HAP-1 (cell line): ENCODE measurements around the gene RALY.

Experiments used
- DNase-seq, 2 experiments: peaks; one replicate each; pipeline ENCODE4 v3.0.0-alpha.2; 2016 to 2020; ENCODE audit warnings: low spot score in 2 of 2
- H3K27me3 ChIP-seq: fragments of 250-450 bp; sonication (Bioruptor Pico); 2 replicates; pipeline ENCODE4 v1.5.1; 2020; ENCODE audit warnings: low read depth, mild to moderate bottlenecking, moderate library complexity
- H3K36me3 ChIP-seq: fragments of 250-450 bp; sonication (Bioruptor Pico); replicated peaks from 2 replicates; pipeline ENCODE4 v1.5.1; 2020; ENCODE audit warnings: mild to moderate bottlenecking
- H3K4me1 ChIP-seq: fragments of 250-450 bp; sonication (Bioruptor Pico); 2 replicates; pipeline ENCODE4 v1.5.1; 2020; ENCODE audit warnings: mild to moderate bottlenecking
- H3K4me3 ChIP-seq: fragments of 250-450 bp; sonication (Bioruptor Pico); 2 replicates; pipeline ENCODE4 v1.5.1; 2020; ENCODE audit warnings: mild to moderate bottlenecking, moderate library complexity
- H3K9me3 ChIP-seq: fragments of 250-450 bp; sonication (Bioruptor Pico); 2 replicates; pipeline ENCODE4 v1.5.1; 2020; ENCODE audit warnings: mild to moderate bottlenecking, moderate library complexity
- in situ Hi-C: fragments of 300-500 bp; cut with MboI; formaldehyde crosslinking; loops from 3 replicates; pipeline ENCODE4 v1.14.3; 2020; ENCODE audit warnings: low sequenced_read_pairs, inconsistent platforms, mixed read lengths

Gene RALY

DNA sequence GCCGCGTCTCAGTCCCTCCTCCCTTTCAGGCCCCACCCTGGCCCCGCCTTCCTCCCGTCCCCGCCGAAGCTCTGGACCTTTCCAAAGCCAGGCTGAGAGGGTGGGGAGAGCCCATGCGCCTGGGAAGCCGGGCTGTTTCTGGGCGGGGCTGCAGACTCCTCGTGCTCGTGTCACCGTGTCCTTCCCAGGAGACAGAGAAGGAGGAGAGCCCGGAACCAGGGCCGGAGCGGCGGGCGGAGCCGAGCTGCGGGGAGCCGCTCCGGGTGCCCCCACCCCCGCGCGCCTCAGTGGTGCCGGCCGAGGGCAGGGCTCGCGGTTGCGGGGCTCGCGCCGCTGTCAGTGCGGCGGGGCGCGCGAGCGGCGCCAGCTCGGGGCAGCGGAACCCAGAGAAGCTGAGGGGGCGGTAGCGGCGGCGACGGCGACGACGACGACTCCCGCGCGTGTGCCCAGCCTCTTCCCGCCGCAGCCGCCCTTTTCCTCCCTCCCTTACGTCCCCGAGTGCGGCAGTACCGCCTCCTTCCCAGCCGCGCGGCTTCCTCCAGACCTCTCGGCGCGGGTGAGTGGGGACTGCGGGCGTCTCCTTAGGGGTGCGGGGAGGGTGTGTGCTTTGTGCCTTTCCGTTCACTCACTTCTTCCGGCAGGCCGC lies at the start of gene RALY:
Gene RALY (plus strand): TSS at position 336 of the 646 bp plus-strand sequence. CDS start 78,164 bp downstream, outside the sequence.
- H3K4me3 ChIP-seq = peak within 1 kb of the TSS; percentile 92
- H3K9me3 ChIP-seq = no peaks in the 10 kb centered on the region
- DNase-seq = peak in 1 of 2 experiments; percentile 92
- H3K36me3 ChIP-seq = no peaks in the 10 kb centered on the region; the same call in 1 of the 2 replicates
- H3K27me3 ChIP-seq = no peaks in the 10 kb centered on the region
- H3K4me1 ChIP-seq = peaks cover 19% of the 10 kb centered on the region
- in situ Hi-C loops = no loop called here

- H3K9me3 ChIP-seq = peaks cover 8% of the 10 kb centered on the region
- no peaks in the 10 kb centered on the region for H3K36me3 ChIP-seq
- no peak overlapping the region for H3K4me3 ChIP-seq
- no peaks in the 10 kb centered on the region for H3K27me3 ChIP-seq
- no peaks in the 10 kb centered on the region for H3K4me1 ChIP-seq
- no peak for DNase-seq
- in situ Hi-C loops = no loop called here
Measured at GRCh38 chr20:33944914-33945313, 48.8 kb upstream of the RALY start.

DNA sequence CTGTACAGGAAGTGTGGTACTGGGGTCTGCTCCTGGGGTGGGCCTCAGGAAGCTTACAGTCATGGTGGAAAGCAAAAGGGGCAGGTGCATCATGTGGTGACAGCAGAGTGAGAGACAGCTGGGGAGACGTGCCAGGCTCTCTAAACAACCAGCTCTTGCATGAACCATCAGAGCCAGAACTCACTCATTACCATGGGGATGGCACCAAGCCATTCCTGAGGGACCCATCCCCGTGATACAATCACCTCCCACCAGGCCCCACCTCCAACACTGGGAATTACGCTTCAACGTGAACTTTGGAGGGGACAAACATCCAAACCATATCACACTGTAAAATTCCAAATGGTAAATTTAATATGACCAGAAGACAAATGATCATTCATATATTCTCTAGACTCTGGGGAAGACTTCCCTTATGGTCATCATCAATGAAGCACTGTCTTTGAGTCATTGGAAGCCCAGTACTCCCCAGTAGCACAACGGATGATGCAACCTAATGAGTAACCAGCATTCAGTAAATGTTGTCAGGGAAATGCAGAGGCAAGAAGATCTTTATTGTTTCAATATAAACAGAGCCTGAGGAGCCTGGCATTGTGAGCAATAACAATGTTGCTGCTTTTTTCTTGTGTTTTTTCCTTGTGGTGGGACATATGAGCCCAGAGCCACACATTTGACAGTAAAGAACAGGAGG lies 48.2 kb upstream of the RALY start:
- in situ Hi-C loops = no loop called here
- DNase-seq = no peak
- Histone ChIP-seq H3K27me3 (no peaks in the 10 kb centered on the region), H3K9me3 (peaks cover 8% of the 10 kb centered on the region), H3K36me3 (no peaks in the 10 kb centered on the region), H3K4me1 (no peaks in the 10 kb centered on the region), H3K4me3 (no peak overlapping the region)

DNA sequence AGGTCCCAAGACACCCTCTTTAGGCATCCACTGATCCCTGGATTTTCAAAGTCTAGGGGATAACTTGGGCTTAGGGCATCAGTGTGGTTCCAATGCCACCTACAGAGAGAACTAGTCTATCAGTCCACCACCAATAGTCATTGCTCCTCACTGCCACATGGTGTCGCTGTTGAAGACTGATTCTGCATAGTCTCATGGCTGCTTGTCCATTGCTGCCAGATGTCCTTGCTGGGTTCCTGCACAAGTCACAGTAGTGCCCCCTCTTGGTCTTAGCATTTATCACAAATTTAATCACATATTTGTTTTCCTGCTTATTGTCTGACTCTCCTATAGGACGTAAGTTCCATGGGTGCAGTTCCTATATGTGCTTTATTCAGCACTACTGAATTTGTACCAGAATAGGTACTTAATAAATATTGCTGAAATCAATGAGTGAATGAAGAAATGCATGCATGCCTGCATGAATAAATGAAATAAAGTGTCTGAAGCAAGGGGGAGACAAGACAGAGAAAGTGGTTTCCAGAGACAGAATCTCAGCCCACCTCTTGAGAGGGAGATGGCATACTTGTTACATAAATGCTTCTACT lies 45.9 kb upstream of the RALY start:
- Histone ChIP-seq H3K4me3 (no peak overlapping the region), H3K27me3 (no peaks in the 10 kb centered on the region), H3K4me1 (no peaks in the 10 kb centered on the region), H3K36me3 (no peaks in the 10 kb centered on the region), H3K9me3 (peaks cover 8% of the 10 kb centered on the region)
- in situ Hi-C loops = no loop called here
- peak; percentile 58 to 69 for DNase-seq

DNA sequence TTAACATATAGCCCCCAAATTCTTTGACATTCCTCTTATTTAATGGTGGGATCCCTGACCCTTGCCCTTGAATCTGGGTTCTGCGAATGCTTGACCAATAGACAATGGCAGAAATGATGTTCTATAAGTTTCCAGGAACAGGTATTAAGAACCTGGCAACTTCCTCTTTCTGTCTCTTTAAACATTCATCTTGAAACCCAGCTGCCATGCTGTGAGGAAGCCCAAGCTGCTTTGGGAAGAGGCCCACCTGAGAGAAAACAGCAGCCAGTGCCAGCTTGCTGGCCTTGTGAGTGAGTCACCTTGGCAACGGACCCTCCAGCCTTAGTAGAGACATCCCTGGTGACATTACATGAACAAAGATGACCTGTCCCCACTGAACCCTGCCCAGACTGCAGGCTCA lies 45.2 kb upstream of the RALY start:
- Histone ChIP-seq H3K9me3 (peaks cover 8% of the 10 kb centered on the region), H3K4me3 (no peak overlapping the region), H3K36me3 (no peaks in the 10 kb centered on the region), H3K4me1 (no peaks in the 10 kb centered on the region), H3K27me3 (no peaks in the 10 kb centered on the region)
- DNase-seq = no peak
- in situ Hi-C loops = no loop called here

GRCh38 chr20:33951171-33951570 lies 42.5 kb upstream of the RALY start:
- in situ Hi-C loops = no loop called here
- Histone ChIP-seq H3K4me3 (no peak overlapping the region), H3K27me3 (no peaks in the 10 kb centered on the region), H3K4me1 (no peaks in the 10 kb centered on the region), H3K36me3 (no peaks in the 10 kb centered on the region), H3K9me3 (peaks cover 8% of the 10 kb centered on the region)
- no peak for DNase-seq

DNA sequence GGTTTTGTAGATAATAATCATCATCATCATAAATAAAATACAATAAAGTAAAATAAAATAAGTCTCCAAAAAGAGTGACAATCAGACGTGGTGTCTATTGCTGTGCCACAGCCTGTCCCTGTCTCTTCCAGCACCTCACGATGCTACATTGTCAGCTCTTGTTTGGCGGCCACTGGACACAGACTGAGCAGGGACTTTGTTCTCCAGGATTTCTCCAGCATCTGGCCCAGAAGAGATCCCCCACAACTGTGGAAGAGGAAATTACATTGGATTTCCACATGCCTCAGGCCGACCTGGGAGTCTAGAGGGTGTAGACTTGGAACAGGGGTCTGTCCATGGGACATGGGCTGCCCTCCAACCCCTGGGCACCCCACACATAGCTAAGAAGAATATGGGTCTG lies 39.2 kb upstream of the RALY start:
- Histone ChIP-seq H3K4me3 (no peak overlapping the region), H3K9me3 (no peaks in the 10 kb centered on the region), H3K4me1 (no peaks in the 10 kb centered on the region), H3K27me3 (no peaks in the 10 kb centered on the region), H3K36me3 (no peaks in the 10 kb centered on the region)
- in situ Hi-C loops = no loop called here
- no peak for DNase-seq

GRCh38 chr20:33963751-33964150 lies 30.0 kb upstream of the RALY start:
- Histone ChIP-seq H3K27me3 (no peaks in the 10 kb centered on the region), H3K4me1 (no peaks in the 10 kb centered on the region), H3K4me3 (no peak overlapping the region), H3K9me3 (no peaks in the 10 kb centered on the region), H3K36me3 (no peaks in the 10 kb centered on the region)
- in situ Hi-C loops = loop anchor here (10.0 kb wide), 1 partner anchor 59 kb away; no protein-coding TSS in a partner anchor
- no peak for DNase-seq

DNA sequence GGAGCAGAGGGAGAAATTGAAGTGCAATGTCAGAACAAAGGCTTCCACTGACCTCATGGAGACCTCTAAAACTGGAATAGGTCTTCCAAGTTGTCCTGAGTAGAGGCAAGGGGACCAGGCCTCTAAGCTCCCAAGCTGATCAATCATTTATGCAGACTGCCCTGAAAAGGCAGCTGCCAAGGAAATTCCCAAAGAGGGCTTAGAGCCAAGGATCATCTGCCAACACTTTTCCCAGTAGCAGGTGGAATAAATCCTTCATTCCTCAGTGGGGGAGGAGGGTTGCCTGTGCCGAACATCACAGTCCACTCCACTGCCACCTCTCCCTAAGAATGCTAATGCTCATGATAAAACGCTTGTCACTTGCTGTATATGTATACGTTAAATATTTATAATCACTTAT lies 29.3 kb upstream of the RALY start:
- Histone ChIP-seq H3K36me3 (no peaks in the 10 kb centered on the region), H3K27me3 (no peaks in the 10 kb centered on the region), H3K4me1 (no peaks in the 10 kb centered on the region), H3K9me3 (no peaks in the 10 kb centered on the region), H3K4me3 (no peak overlapping the region)
- DNase-seq = no peak
- in situ Hi-C loops = loop anchor here (10.0 kb wide), 1 partner anchor 60 kb away; no protein-coding TSS in a partner anchor

GRCh38 chr20:33967126-33967525 lies 26.6 kb upstream of the RALY start:
- in situ Hi-C loops = loop anchor here (10.0 kb wide), 1 partner anchor 62 kb away; no protein-coding TSS in a partner anchor
- no peaks in the 10 kb centered on the region for H3K9me3 ChIP-seq
- H3K4me3 ChIP-seq = no peak overlapping the region
- no peaks in the 10 kb centered on the region for H3K36me3 ChIP-seq
- no peaks in the 10 kb centered on the region for H3K27me3 ChIP-seq
- DNase-seq = no peak
- H3K4me1 ChIP-seq = no peaks in the 10 kb centered on the region

DNA sequence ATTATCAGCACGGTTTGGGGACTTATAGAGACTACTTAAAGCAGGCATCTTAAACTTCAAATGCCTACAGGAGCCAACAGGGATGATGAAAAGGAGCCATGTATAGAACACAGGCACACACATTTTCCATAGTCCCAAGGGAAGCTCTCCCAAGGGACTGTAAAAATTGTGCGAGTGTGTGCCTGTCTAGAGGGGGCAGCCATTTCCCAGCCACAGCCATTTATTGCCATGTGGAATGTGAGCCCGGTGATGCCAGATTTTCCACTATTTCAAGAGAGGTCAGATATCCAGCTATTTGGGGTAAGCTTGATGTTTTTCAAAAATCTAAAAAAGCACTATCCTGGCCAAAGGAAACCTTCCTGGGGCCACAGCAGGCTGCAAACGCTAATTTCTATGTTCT lies 24.1 kb upstream of the RALY start:
- no peaks in the 10 kb centered on the region for H3K4me1 ChIP-seq
- in situ Hi-C loops = loop anchor here (10.0 kb wide), 1 partner anchor 65 kb away; no protein-coding TSS in a partner anchor
- no peaks in the 10 kb centered on the region for H3K9me3 ChIP-seq
- DNase-seq = no peak
- H3K4me3 ChIP-seq = no peak overlapping the region
- H3K36me3 ChIP-seq = no peaks in the 10 kb centered on the region
- H3K27me3 ChIP-seq = no peaks in the 10 kb centered on the region

- Histone ChIP-seq H3K9me3 (no peaks in the 10 kb centered on the region), H3K27me3 (no peaks in the 10 kb centered on the region), H3K4me3 (no peak overlapping the region), H3K36me3 (no peaks in the 10 kb centered on the region), H3K4me1 (no peaks in the 10 kb centered on the region)
- in situ Hi-C loops = no loop called here
- DNase-seq = no peak
Measured at GRCh38 chr20:33970229-33970628, 23.5 kb upstream of the RALY start.

DNA sequence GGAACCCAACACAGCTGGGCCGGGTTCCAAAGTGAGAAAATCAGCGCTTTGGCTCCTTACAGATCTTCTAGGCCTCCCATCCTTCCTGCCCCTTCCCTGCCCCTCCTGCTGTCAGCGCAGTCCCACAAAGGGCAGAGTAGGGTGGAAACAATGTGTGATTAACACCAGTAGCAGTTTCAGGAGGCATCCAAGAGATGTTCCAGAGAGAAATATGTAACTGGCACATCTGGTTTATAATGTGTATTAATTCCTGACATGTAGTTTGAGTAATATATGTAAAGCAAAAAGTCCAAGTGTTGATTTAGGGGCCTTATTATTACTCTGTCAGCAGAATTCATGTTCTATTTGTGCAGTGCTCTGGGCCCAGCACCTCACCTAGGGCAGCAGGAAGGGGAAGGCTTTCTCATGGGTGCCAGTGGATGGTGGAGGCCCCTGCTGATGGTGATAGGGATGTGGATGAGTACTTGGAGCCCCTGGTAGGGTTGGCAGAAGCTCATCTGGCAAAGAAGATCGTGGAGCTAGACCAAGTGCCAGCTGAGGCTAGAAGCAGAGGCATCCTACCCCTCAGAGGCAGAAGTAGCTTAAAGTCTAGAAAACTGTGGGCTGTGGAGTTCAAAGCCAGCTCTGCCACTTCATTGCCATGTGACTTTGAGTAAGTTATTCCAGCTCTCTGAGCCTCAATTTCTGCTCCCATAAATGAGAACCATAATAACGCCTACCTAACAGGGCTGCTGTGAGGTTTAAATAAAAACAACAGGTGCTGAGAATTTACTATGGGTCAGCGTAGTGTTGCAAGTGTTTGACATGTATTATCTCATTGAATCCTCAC lies 22.4 kb upstream of the RALY start:
- no peaks in the 10 kb centered on the region for H3K36me3 ChIP-seq
- DNase-seq = no peak
- H3K4me3 ChIP-seq = no peak overlapping the region
- no peaks in the 10 kb centered on the region for H3K4me1 ChIP-seq
- no peaks in the 10 kb centered on the region for H3K27me3 ChIP-seq
- H3K9me3 ChIP-seq = no peaks in the 10 kb centered on the region
- in situ Hi-C loops = no loop called here
